Vagina (tissue), 2 donors: Measurements from ENCODE around the gene SLC25A48. TPM values are rescaled to one million over a fixed set of nuclear protein-coding genes. Genes with fewer than 3 reads are reported as not detected.
A peak's percentile ranks its signal among the peaks of the same experiment; 100 is the strongest.

Experiments used
- DNase-seq, 2 donors: peaks; one replicate each; pipeline ENCODE4 v3.0.0-alpha.2; 2017; ENCODE audit errors: extremely low spot score in 2 of 2
- H3K27ac ChIP-seq: fragments of 200-600 bp; sonication (generic); one replicate; pipeline ENCODE4 v1.5.1; 2019
- H3K27me3 ChIP-seq: fragments of 200-600 bp; sonication (generic); one replicate; pipeline ENCODE4 v1.5.1; 2019
- H3K36me3 ChIP-seq, 2 donors: fragments of 200-600 bp; sonication (generic); one replicate each; pipeline ENCODE4 v1.5.1; 2017 to 2019
- H3K4me1 ChIP-seq: fragments of 200-600 bp; sonication (generic); one replicate; pipeline ENCODE4 v1.5.1; 2019
- H3K4me3 ChIP-seq, 2 donors: fragments of 200-600 bp; sonication (generic); 1 replicate in 1 of 2; 2 replicates in 1 of 2; pipeline ENCODE4 v1.5.1; 2016 to 2019
- H3K9me3 ChIP-seq: fragments of 200-600 bp; sonication (generic); one replicate; pipeline ENCODE4 v1.5.1; 2019
- CTCF ChIP-seq, 3 experiments: fragments of 450-650 bp in 2 of 3; fragments of 200-600 bp in 1 of 3; sonication (generic) in 1 of 3; IDR thresholded peaks; one replicate each; pipeline ENCODE4 v1.5.1; 2017 to 2019; ENCODE audit warnings: antibody characterized with exemption in 3 of 3, mild to moderate bottlenecking in 2 of 3, moderate library complexity in 2 of 3
- POLR2A ChIP-seq, 2 donors: fragments of 450-650 bp; IDR thresholded peaks; one replicate each; pipeline ENCODE4 v1.6.1; 2017; ENCODE audit warnings: antibody characterized with exemption in 2 of 2, mild to moderate bottlenecking in 2 of 2, moderate library complexity in 2 of 2
- POLR2AphosphoS5 ChIP-seq, 2 donors: sonication (generic); formaldehyde crosslinking; IDR thresholded peaks; one replicate each; pipeline ENCODE4 v1.9.0; 2017; ENCODE audit warnings: antibody characterized with exemption in 2 of 2, mild to moderate bottlenecking in 2 of 2, low read depth in 1 of 2; ENCODE audit not compliant: insufficient read depth in 1 of 2
- intact Hi-C: fragments of 100-400 bp; cut with DNase I; formaldehyde crosslinking; loops from one replicate; pipeline ENCODE4 v1.15.1; 2023
- microRNA-seq: library from miRNA; unstranded; fragments of <30 nt; microRNA quantifications from one replicate; pipeline ENCODE4, GENCODE V29; 2017; ENCODE audit warnings: borderline number of aligned reads, borderline replicate concordance
- small RNA-seq: library from RNA; depleted of rRNA; stranded (forward); fragments of <200 nt; gene quantifications from one replicate; pipeline ENCODE3, GENCODE V24; 2016
- total RNA-seq: library from RNA; depleted of rRNA; stranded (reverse); fragments of >200 nt; gene quantifications from one replicate; pipeline ENCODE4 v1.2.3, GENCODE V29; 2016

Gene SLC25A48
- total RNA-seq, 1 donor from 2014 or later, result 0.49 TPM

- intact Hi-C loops, result no loop called here
- H3K27me3 ChIP-seq, result peaks cover 10% of the 10 kb centered on the region
- TF ChIP-seq POLR2AphosphoS5 (IDR thresholded peaks at IDR 0.05; ENCODE audit: insufficient read depth in 1 of 2, low read depth in 1 of 2) (no peak), POLR2A (IDR thresholded peaks at IDR 0.05) (no peak), CTCF (IDR thresholded peaks at IDR 0.05) (no peak)
These were observed 95.8 kb downstream of the SLC25A48 start for GRCh38 chr5:135930029-135930948.

GRCh38 chr5:135930949-135931295, 96.5 kb downstream of the SLC25A48 start:
- no peak for DNase-seq
- intact Hi-C loops, result no loop called here

More at GRCh38 chr5:135930029-135930948, 95.8 kb downstream of the SLC25A48 start:
- Histone ChIP-seq H3K36me3 (no peaks in the 10 kb centered on the region), H3K27ac (no peak overlapping the region), H3K9me3 (no peaks in the 10 kb centered on the region), H3K4me3 (peak overlapping the region; percentile 23 to 38), H3K4me1 (no peaks in the 10 kb centered on the region)
- DNase-seq, result no peak

GRCh38 chr5:135934939-135935338, 100.5 kb downstream of the SLC25A48 start:
- H3K9me3 ChIP-seq, result no peaks in the 10 kb centered on the region
- TF ChIP-seq CTCF (IDR thresholded peaks at IDR 0.05) (no peak), POLR2A (IDR thresholded peaks at IDR 0.05) (no peak), POLR2AphosphoS5 (IDR thresholded peaks at IDR 0.05; ENCODE audit: insufficient read depth in 1 of 2, low read depth in 1 of 2) (no peak)
- no peaks in the 10 kb centered on the region for H3K4me1 ChIP-seq
- DNase-seq, result no peak
- H3K36me3 ChIP-seq, result no peaks in the 10 kb centered on the region
- H3K27me3 ChIP-seq, result peaks cover 7% of the 10 kb centered on the region
- intact Hi-C loops, result no loop called here
- no peak overlapping the region for H3K4me3 ChIP-seq
- H3K27ac ChIP-seq, result no peak overlapping the region

More at GRCh38 chr5:135930949-135931295, 96.5 kb downstream of the SLC25A48 start:
- no peaks in the 10 kb centered on the region for H3K4me1 ChIP-seq
- peaks cover 10% of the 10 kb centered on the region for H3K27me3 ChIP-seq
- no peak overlapping the region for H3K27ac ChIP-seq
- TF ChIP-seq CTCF (IDR thresholded peaks at IDR 0.05) (no peak), POLR2AphosphoS5 (IDR thresholded peaks at IDR 0.05; ENCODE audit: insufficient read depth in 1 of 2, low read depth in 1 of 2) (no peak), POLR2A (IDR thresholded peaks at IDR 0.05) (no peak)
- H3K36me3 ChIP-seq, result no peaks in the 10 kb centered on the region
- peak overlapping the region in 1 of 2 donors; percentile 23 for H3K4me3 ChIP-seq
- H3K9me3 ChIP-seq, result no peaks in the 10 kb centered on the region

GRCh38 chr5:135937245-135937911, 102.9 kb downstream of the SLC25A48 start:
- no peak for DNase-seq
- Histone ChIP-seq H3K27ac (no peak overlapping the region), H3K27me3 (no peaks in the 10 kb centered on the region), H3K4me3 (no peak overlapping the region), H3K9me3 (no peaks in the 10 kb centered on the region), H3K36me3 (no peaks in the 10 kb centered on the region), H3K4me1 (no peaks in the 10 kb centered on the region)
- no peak for TF ChIP-seq POLR2A (IDR thresholded peaks at IDR 0.05)
- no peak for TF ChIP-seq CTCF (IDR thresholded peaks at IDR 0.05)
- no peak for TF ChIP-seq POLR2AphosphoS5 (IDR thresholded peaks at IDR 0.05; ENCODE audit: insufficient read depth in 1 of 2, low read depth in 1 of 2)
- intact Hi-C loops, result no loop called here

Small RNAs within 50 kb of the gene (microRNA-seq; reads per million reads assigned to microRNA genes)
- gene MIR5692C1, result not detected

Small RNAs within 50 kb of the gene (small RNA-seq; reads per million reads assigned to genes)
- gene MIR5692C1, result not detected

Other genes with a start within 250 kb of the SLC25A48 start
- not detected for gene IL9, start 61.2 kb downstream of the SLC25A48 start, total RNA-seq
- gene LECT2, start 120.3 kb downstream of the SLC25A48 start, total RNA-seq, result not detected
- gene TGFBI, start 194.3 kb downstream of the SLC25A48 start, total RNA-seq, result 43.2 TPM